HG02938 (cell line): Measurements from ENCODE around the gene RALGDS.

Experiments
- ATAC-seq: cut with Tn5 transposase; IDR thresholded peaks from one replicate; pipeline ENCODE4 v1.9.1; 2021; ENCODE audit warnings: mild to moderate bottlenecking, moderate library complexity; ENCODE audit not compliant: unreplicated experiment

Gene RALGDS

DNA sequence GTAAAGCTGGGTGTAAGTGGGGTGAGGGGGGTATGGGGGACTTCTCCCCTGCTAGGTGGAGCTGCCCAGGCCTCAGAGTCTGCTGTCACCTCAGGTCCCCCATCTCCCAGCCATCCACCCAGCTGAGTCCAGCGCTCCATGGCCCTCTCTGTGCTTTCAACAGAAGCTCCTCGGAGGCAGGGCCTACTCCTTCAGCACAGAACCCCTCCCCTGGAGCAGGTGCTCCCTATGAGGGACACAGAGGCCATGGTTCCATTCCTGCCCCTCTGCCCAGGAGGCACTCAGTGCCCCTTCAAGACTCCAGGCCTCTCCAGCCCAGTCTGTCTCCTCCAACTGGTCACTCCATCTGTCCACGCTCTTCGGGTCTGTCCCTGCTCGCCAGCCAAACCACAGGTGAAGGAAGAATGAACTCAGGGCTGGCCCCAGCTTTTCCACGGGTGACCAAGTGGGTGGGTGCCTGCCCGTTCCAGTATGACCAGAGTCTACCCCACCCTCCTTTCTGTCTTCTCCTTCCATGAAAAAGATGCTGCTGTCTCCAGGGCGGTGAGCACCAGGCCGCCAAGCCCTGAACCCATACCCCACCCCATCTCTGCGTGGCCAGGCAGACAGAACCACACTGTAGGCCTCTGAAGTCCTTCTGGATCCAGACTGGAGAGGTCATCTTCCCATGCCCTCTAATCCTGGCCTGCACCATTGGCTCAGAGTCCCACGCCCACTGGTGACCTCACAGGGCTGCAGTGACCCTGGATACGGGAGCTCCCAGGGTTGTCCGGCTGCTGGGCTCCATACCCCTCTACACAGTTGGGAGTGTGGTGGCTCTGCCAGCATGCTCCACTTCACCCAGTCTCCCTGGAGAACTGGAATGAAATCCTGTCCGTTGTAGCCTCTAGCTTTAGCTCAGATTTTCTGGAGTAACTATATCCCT, 30.8 kb upstream of the RALGDS start:
- ATAC-seq = no peak

GRCh38 chr9:133151041-133151440, 30.0 kb upstream of the RALGDS start:
- ATAC-seq = no peak

DNA sequence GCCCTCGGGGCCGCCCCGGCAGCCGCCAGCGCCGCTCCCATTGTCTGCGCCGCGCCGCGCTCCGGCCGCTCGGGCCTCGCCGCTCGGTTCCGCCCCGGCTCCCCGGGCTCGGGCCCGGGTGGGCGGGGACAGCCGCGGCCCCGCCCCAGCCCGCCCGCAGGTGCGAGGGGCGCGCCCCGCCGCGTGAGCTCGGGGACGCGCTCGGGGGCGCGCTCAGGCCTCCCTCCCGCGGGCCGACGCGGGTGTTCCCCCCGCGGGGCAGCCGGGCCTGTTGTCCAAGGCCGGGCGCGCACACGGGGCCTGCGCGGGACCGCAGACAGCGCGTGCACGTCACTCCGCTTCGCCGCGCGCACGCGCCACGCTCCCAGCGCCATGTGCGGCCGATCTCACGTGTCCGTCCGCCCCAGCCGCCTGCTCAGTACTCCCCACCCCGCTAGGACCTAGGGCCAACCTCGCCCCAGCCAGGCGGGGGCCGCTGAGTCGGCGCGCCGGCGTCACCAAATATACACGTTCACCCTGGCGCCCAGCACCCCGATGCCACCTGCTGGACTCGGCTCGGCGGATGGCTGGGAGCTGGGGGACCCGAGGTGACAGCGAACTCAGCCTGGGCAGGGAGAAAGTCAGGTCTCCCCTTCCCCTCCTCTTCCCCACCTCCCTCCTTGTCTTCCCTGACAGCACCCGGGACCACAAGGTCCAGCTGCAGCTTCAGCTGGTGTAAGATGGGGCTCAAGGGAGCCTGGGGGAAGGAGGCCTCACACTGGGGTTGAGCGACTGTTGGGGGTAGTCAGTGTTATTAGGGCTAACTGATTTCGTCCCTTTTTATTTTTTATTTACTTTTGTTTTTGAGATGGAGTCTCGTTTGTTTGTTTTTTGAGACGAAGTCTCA, 28.3 kb upstream of the RALGDS start:
- peak; percentile 55 for ATAC-seq

- ATAC-seq = peak; percentile 14
Measured at GRCh38 chr9:133148199-133149129, 27.4 kb upstream of the RALGDS start.

DNA sequence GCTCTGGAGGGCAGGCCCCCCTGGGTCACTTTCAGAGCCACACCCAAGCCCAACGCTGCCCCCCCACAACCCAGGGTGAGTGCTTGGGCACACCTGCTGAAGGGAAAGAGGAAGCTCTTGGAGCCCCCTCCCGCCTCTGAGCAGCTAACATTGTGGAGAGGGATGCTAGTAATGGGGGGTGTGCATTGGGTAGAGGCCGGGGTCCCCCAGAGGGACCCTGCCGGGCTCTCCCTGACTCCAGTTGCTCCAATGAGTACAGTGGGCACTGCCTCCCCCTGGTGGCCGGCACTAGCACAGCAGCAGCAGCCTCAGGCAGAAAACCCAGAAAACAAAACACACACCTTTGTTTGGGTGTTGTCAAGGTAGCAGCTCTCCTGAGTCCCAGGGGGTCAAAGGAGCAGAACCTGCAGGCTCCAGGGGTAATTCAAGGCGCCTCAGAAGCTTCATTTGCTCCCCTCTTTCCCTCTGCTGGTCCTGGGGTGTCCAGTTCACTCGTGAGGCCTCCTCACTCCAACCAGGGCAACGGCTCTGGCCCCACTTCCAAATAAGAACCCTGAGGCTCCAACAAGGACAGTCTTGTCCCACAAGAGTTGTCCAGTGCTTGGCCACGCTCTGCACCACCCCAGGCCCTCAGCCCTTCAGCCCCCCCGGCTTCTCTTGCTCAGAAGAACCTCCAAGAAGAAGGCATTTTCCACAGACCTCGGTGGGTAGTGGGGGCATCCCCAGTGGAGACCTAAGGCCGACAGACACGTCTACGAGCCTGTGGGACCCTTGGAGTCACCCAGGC, 26.6 kb upstream of the RALGDS start:
- no peak for ATAC-seq

GRCh38 chr9:133146746-133147411, 25.8 kb upstream of the RALGDS start:
- no peak for ATAC-seq

DNA sequence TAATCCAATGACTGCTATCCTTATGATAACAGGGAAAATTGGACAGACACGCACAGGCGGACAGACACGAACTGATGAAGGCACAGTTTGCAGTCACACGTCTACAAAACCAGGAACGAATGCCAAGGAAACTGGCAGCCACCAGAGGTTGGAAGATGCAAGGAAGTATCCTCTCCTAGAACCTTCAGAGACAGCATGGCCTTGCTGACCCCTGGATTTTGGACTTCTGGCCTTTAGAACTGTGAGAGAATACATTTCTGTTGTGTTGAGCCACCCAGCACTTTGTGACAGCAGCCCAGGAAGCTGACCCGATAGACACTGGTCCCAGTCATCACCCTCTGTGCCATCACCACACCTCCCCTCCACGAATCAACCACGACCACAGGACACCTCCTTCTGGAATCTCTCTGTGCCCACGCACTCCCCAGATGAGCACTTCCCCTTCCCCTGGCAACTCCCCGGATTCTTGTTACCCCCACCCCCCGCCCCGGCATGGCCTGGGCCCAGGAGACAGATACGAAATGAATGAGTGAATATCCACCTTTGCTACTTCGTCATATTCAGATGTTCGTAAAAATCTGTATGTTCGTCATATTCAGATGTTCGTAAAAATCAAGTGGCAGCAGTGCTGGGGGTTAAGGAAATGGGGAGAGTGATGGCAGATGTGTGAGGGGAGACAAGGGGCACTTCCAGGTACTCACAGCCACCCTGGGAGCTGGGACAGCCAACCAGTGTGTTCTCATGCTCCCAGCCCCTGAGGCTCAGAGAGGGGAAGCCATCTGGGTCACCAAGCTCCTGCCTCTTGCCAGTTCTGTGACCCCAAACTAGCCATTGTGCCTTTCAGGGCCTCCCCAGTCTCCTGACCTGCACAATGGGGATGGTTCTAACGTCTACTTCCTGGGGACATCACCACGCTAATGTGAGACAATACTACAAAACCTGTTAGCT, 24.1 kb upstream of the RALGDS start:
- ATAC-seq = no peak

GRCh38 chr9:133144142-133144903, 23.3 kb upstream of the RALGDS start:
- peak; percentile 47 for ATAC-seq

- no peak for ATAC-seq
Measured at GRCh38 chr9:133143639-133144141, 22.6 kb upstream of the RALGDS start.

DNA sequence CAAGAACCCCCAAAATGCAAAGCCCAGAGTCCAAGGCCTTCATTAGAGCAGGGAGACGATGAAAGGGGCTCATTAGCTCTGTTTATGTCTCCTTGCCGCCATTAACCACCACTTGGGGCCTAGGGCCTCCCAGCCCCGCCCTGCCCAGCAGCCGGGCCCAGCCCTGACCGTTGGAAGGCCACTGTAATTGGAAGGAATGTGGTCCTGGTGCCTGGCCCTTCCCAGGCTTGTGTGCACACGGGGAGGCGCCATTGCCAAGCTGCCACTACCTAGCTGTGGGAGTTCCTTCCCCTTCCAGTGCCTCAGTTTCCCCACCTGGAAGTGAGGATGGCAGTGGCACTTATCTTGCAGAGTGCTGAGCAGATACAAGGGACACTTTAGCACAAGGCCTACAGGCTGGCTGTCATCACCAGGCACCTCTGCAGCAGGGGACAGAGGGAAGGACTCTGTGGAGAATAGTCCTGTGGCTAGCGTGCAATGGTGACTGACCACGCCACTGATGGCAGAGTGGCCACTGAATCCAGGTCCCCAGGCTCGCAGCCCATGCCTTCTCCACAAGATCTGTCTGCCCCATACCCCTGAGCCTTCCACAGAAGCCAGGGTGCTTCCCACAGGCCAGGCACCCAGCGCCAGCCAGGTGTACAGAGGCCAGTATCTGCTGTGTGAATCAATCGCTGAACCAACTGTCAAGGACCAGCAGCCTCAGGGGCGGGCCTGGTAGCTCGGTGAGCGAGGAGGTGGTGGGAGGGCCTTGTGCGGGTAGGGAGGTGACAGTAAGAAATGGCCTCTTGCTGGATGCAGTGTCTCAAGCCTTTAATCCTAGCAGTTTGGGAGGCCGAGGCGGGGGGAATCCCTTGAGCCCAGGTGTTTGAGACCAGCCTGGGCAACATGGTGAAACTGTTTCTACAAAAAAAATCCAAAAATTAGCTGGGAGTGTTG, 21.9 kb upstream of the RALGDS start:
- no peak for ATAC-seq

- no peak for ATAC-seq
Measured at GRCh38 chr9:133141833-133142595, 21.0 kb upstream of the RALGDS start.

DNA sequence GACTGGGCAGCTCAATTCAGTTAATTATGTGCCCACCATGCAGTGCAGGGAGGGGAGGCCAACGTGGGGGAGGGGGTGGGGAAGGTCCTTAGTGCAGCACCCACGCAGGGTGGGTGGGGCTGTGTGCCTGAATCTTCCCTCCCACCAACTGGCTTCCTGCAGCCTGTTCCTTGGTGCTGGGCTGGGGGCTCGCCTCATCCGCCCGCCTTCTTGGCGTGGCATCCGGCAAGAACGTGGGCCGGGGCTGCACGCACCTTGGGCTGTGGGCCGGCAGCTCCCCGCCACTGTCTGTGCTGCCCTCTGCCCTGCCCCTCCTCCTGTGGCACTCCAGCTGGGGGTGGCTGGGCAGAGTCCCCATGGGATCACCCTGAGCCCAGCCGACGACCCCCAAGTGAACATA, 19.6 kb upstream of the RALGDS start:
- ATAC-seq = no peak

GRCh38 chr9:133140174-133140505, 19.1 kb upstream of the RALGDS start:
- no peak for ATAC-seq

DNA sequence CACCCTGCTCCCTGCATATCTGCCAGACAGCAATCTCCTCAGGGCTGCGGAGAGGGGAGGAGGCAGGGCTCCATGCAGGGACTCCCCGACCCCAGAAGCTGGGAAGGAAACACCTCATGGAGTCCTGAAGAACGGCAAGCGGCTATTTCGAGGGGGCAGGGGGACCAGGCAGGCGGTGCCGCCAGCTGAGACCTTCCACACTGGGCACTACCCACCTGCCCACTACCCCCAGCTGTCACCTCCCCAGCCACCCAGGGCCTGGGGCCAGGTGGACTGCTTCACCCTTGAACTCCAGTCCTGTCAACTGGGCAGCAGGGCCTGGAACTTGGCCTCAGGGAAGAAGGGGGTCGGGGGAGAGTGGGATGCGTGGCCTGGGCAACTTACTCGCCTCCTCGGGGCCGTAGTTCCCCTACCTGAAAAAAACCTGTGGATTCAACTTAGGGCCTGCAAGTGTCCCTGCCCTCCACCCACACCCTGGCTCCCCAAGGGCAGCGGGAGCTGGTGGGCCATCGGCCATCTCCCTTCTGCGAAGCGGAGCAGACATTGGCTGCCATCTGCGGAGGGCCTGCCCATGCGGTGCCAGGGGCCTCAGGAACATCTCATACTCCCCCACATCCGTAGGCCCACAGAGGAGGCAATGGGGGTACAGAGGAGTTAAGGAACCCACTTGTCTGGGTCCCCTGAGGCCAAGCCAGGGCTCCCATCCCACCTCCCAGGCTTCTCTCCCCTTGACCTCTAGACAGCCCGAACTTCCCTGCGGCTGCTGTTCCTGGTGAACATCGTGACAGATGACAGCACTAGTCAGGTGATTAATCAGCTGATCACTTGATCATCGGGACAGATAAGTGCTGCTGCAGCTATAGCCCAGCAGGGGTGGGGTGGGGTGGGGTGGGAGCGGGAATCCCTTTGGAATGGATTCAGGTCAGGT, 18.5 kb upstream of the RALGDS start:
- ATAC-seq = no peak
